ENCODE results near the gene GAS2. TPM values are rescaled to one million over a fixed set of nuclear protein-coding genes. Genes with fewer than 3 reads are reported as not detected.

Gene GAS2
- total RNA-seq, 1 donor from 2014 or later, result 0.70 TPM

DNA sequence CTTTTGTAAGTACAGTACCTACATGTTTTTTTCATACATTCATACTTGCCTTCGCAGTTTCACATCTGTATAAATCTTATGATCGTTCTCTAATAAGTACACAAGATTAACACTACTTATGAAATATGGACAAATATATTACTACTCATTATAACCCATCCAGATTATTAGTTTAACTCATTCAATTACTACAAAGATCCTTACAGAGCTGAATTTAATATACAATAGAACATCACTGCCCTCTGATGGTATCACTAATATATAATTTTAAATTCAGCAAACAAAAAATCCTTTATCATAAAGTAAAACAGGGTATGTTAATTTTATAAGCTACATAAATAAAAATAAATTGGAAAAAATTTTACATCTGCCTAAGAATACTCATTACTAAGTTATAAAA, 155.8 kb downstream of the GAS2 start:
- DNase-seq (ENCODE audit: extremely low spot score, unreplicated experiment), result no peak

DNA sequence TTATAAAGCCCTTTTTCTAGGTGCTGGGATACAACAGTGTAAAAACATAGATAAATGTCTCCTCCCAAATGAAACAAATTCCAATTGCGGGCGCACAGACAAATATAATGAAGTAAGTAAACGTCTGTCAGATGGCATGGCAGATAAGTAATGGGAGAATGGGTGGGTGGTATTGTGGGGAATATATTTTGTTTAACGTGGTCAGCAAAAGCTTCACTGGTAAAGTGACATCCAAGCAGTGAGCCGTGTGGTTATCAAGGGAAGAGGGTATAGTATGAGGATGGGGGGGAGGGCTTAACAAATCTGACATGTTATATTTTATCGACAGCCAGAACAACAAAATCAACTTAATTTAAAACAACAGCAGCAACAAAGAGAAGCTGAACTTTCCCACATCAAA, 162.0 kb downstream of the GAS2 start:
- no peak for DNase-seq (ENCODE audit: extremely low spot score, unreplicated experiment)
- peaks cover 8% of the 10 kb centered on the region for H3K4me1 Mint-ChIP-seq (ENCODE audit: unreplicated experiment)
- peaks cover 2% of the 10 kb centered on the region for H3K36me3 Mint-ChIP-seq (ENCODE audit: unreplicated experiment)
- peak overlapping the region; percentile 87 for H3K4me3 Mint-ChIP-seq (ENCODE audit: unreplicated experiment)
- TF ChIP-seq, protein P1, sequence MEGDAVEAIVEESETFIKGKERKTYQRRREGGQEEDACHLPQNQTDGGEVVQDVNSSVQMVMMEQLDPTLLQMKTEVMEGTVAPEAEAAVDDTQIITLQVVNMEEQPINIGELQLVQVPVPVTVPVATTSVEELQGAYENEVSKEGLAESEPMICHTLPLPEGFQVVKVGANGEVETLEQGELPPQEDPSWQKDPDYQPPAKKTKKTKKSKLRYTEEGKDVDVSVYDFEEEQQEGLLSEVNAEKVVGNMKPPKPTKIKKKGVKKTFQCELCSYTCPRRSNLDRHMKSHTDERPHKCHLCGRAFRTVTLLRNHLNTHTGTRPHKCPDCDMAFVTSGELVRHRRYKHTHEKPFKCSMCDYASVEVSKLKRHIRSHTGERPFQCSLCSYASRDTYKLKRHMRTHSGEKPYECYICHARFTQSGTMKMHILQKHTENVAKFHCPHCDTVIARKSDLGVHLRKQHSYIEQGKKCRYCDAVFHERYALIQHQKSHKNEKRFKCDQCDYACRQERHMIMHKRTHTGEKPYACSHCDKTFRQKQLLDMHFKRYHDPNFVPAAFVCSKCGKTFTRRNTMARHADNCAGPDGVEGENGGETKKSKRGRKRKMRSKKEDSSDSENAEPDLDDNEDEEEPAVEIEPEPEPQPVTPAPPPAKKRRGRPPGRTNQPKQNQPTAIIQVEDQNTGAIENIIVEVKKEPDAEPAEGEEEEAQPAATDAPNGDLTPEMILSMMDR (IDR thresholded peaks at IDR 0.05), result no peak
- H3K27ac Mint-ChIP-seq (ENCODE audit: unreplicated experiment), result no peak overlapping the region
- no peaks in the 10 kb centered on the region for H3K27me3 Mint-ChIP-seq (ENCODE audit: unreplicated experiment)
- H3K9me3 Mint-ChIP-seq (ENCODE audit: unreplicated experiment), result no peaks in the 10 kb centered on the region

More for the DNA sequence above, 155.8 kb downstream of the GAS2 start:
- Mint-ChIP-seq H3K36me3 (ENCODE audit: unreplicated experiment) (peaks cover 2% of the 10 kb centered on the region), H3K4me3 (ENCODE audit: unreplicated experiment) (no peak overlapping the region), H3K9me3 (ENCODE audit: unreplicated experiment) (no peaks in the 10 kb centered on the region), H3K4me1 (ENCODE audit: unreplicated experiment) (no peaks in the 10 kb centered on the region), H3K27me3 (ENCODE audit: unreplicated experiment) (no peaks in the 10 kb centered on the region), H3K27ac (ENCODE audit: unreplicated experiment) (no peak overlapping the region)
- TF ChIP-seq, protein P1 (IDR thresholded peaks at IDR 0.05), result no peak

DNA sequence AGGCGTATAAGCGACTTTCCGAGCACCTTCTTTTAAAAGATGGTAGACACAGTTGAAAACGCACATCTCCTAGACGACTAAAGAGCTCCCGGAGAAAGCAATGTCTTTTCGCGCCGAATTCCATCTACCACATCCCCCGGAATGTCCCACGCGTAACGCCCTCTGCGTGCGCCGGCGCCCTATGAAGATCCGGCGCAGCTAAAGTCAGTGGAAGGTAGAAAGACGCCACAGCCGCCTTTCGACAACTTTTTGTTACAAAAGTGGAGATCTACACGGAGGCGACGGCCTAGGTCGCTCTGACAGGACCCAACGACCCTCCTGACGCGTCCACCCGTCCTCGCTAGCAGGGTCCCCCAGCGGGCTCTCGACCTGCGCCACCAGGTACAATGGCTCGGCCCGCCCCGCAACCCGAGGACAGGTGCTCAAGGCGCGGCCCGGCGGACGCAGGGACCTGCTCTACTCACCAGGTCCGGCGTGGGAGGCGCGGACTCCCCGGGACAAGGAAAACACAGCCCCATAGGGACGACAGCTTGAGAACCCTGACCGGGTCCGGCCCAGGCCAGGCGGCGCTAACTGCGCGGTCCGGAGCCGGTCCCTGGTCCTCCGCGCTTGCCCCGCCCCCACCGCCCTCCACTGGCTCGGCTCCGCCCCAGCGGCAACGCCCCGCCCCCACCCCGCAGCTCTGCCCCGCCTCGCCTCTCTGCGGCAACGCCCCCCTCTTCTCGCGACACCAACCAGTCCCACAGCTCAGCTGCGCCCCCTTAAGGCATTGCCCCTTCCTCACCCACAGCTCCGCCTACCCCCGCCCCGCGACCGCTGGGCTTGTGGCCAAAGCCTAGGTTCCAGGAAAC, 163.0 kb downstream of the GAS2 start, which contains the start of gene SVIP:
TSS of gene SVIP (minus strand) at position 571 of the 851 bp plus-strand sequence. CDS start at position 518, 53 bp downstream.
- no peaks in the 10 kb centered on the region for H3K9me3 Mint-ChIP-seq (ENCODE audit: unreplicated experiment)
- H3K36me3 Mint-ChIP-seq (ENCODE audit: unreplicated experiment), result no peaks in the 10 kb centered on the region
- TF ChIP-seq, protein P1 (IDR thresholded peaks at IDR 0.05), result peak; percentile 68
- peaks cover 8% of the 10 kb centered on the region for H3K4me1 Mint-ChIP-seq (ENCODE audit: unreplicated experiment)
- DNase-seq (ENCODE audit: extremely low spot score, unreplicated experiment), result peak; percentile 97
- peak within 1 kb of the TSS; percentile 87 for H3K4me3 Mint-ChIP-seq (ENCODE audit: unreplicated experiment)
- peak within 1 kb of the TSS; percentile 68 for H3K27ac Mint-ChIP-seq (ENCODE audit: unreplicated experiment)
- no peaks in the 10 kb centered on the region for H3K27me3 Mint-ChIP-seq (ENCODE audit: unreplicated experiment)

DNA sequence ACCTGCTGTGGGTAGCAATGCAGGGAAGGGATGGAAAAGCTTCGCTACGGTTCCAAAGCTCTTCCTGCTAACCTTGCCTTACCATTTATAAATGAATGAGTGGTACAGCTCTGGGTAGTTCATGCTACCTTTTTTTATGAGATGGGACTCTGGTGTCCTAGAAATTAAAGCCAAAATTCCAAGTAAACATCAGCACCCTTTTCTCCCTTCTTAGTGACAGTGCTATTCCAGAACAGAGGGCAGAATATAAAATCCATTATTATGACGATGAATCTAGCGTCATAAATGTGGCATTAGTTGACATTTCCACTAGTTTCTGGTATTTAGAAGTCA, 163.6 kb downstream of the GAS2 start:
- Mint-ChIP-seq H3K27ac (ENCODE audit: unreplicated experiment) (no peak overlapping the region), H3K4me1 (ENCODE audit: unreplicated experiment) (peaks cover 8% of the 10 kb centered on the region), H3K4me3 (ENCODE audit: unreplicated experiment) (peak overlapping the region; percentile 87), H3K27me3 (ENCODE audit: unreplicated experiment) (no peaks in the 10 kb centered on the region), H3K9me3 (ENCODE audit: unreplicated experiment) (no peaks in the 10 kb centered on the region), H3K36me3 (ENCODE audit: unreplicated experiment) (no peaks in the 10 kb centered on the region)
- DNase-seq (ENCODE audit: extremely low spot score, unreplicated experiment), result no peak
- TF ChIP-seq, protein P1 (IDR thresholded peaks at IDR 0.05), result no peak

DNA sequence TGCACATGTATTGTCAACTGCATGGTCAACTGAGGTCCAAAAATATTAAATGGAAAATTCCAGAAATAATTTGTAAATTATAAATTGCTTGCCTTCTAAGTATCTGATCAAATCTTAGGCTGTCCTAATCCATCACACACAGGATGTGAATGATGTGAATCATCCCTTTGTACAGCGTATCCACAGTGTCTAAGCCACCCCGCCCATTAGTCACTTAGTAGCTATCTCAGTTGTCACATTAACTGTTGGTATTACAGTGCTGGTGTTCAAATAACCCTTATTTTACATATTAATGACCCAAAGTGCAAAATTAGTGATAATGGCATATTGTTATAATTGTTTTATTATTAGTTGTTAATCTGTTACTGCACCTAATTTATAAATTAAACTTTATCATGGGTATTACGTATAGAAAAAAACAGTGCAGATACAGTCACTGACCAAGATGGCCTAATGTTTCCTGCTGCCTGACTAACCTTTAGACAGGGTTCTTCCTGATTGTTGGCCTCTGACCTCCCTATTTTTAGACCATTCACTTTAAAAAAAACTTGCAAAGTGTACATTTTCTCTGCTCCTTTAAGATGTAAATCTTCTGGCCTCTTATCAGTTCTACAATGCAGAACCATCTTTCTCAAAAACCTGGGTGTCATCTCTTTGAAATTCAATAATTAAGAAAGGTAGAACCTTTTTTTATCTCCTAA, 166.1 kb downstream of the GAS2 start:
- no peak for DNase-seq (ENCODE audit: extremely low spot score, unreplicated experiment)
- H3K4me3 Mint-ChIP-seq (ENCODE audit: unreplicated experiment), result no peak overlapping the region
- H3K27ac Mint-ChIP-seq (ENCODE audit: unreplicated experiment), result no peak overlapping the region
- no peaks in the 10 kb centered on the region for H3K9me3 Mint-ChIP-seq (ENCODE audit: unreplicated experiment)
- H3K36me3 Mint-ChIP-seq (ENCODE audit: unreplicated experiment), result no peaks in the 10 kb centered on the region
- TF ChIP-seq, protein P1 (IDR thresholded peaks at IDR 0.05), result no peak
- H3K27me3 Mint-ChIP-seq (ENCODE audit: unreplicated experiment), result no peaks in the 10 kb centered on the region
- H3K4me1 Mint-ChIP-seq (ENCODE audit: unreplicated experiment), result peaks cover 8% of the 10 kb centered on the region
